Measurements from ENCODE around the gene TBC1D8B. TPM values are rescaled to one million over a fixed set of nuclear protein-coding genes. Genes with fewer than 3 reads are reported as not detected.

Gene TBC1D8B
- total and polyA plus RNA-seq, 2 of the 8 experiments (the other 6 are each of a cell fraction or from before 2014, with no cell fraction given), result 0.91 to 8.4 TPM

- no peaks in the 10 kb centered on the region for H3K4me1 ChIP-seq (replicated peaks in 1 of 4; ENCODE audit: control insufficient read depth in 3 of 4, insufficient read depth in 4 of 4, low read length in 3 of 4)
- ChIA-PET CTCF (ENCODE audit: partially characterized antibody) (interaction anchor here (0.6 to 2.9 kb wide), 11 partner anchors 9 to 56 kb away, joined by 3 to 14 read pairs (median 4); no protein-coding TSS in a partner anchor), POLR2A (ENCODE audit: partially characterized antibody) (no interaction called here)
- no peak overlapping the region for H2BK20ac ChIP-seq (ENCODE audit: low read length)
- H4K5ac ChIP-seq (ENCODE audit: insufficient read length, low read depth, low read length), result no peak overlapping the region
- no peaks in the 10 kb centered on the region for H3K23me2 ChIP-seq (ENCODE audit: low read depth, low read length)
- H2BK12ac ChIP-seq (ENCODE audit: low read depth, low read length), result no peak overlapping the region
- H2AK5ac ChIP-seq (ENCODE audit: low read depth, low read length), result no peak overlapping the region
- H3K4me3 ChIP-seq (ENCODE audit: extremely low read depth in 1 of 4, insufficient read depth in 2 of 4, low read depth in 3 of 4, low read length in 4 of 4), result no peak overlapping the region
- H3K9ac ChIP-seq (replicated peaks in 1 of 4; ENCODE audit: extremely low read depth in 1 of 4, low read depth in 3 of 4, low read length in 3 of 4), result no peak overlapping the region
- H4K91ac ChIP-seq (replicated peaks; ENCODE audit: insufficient read length, low read length), result no peak overlapping the region
- H4K8ac ChIP-seq (ENCODE audit: extremely low read depth, insufficient read depth, low read length), result no peak overlapping the region
- DNase-seq (ENCODE audit: low read depth in 1 of 2, low spot score in 2 of 2) (peak; percentile 15 to 58), FAIRE-seq (peak; percentile 97)
- H3K9me3 ChIP-seq (ENCODE audit: insufficient read depth in 2 of 2, low read depth in 1 of 2, low read length in 1 of 2), result no peaks in the 10 kb centered on the region
- no peak overlapping the region for H2BK15ac ChIP-seq (ENCODE audit: low read length)
- no peaks in the 10 kb centered on the region for H4K20me1 ChIP-seq (replicated peaks in 1 of 2; ENCODE audit: control insufficient read depth in 1 of 2, insufficient read depth in 2 of 2, low read length in 2 of 2)
- H3K79me2 ChIP-seq (ENCODE audit: control insufficient read depth in 1 of 2, insufficient read depth in 2 of 2, low read length in 2 of 2), result no peaks in the 10 kb centered on the region
- H3K36me3 ChIP-seq (ENCODE audit: control insufficient read depth in 2 of 4, insufficient read depth in 4 of 4, low read length in 3 of 4), result no peaks in the 10 kb centered on the region
- H3K23ac ChIP-seq (ENCODE audit: insufficient read length), result no peak overlapping the region
- no peak overlapping the region for H3K4ac ChIP-seq (replicated peaks; ENCODE audit: insufficient read length, low read depth, low read length)
- H3K14ac ChIP-seq (ENCODE audit: insufficient read length), result no peak overlapping the region
- no peak overlapping the region for H3K18ac ChIP-seq (ENCODE audit: extremely low read depth, low read length)
- no peaks in the 10 kb centered on the region for H3K79me1 ChIP-seq (ENCODE audit: low read depth, low read length)
- no peak overlapping the region for H3K56ac ChIP-seq (replicated peaks; ENCODE audit: insufficient read length, low read depth, low read length)
- WGBS, 2 experiments (ENCODE audit: extremely low coverage in 1 of 2, insufficient coverage in 1 of 2, insufficient read length in 1 of 2, insufficient replicate concordance in 2 of 2, low coverage in 1 of 2, low lambda C conversion rate in 2 of 2, missing lambda C conversion rate in 1 of 2), result 37% methylated on average over 11 of the region's 13 CpGs; no CpG with 5 or more reads in 1 of the 2 experiments
- no peak overlapping the region for H3K27ac ChIP-seq (ENCODE audit: low read depth, low read length)
- no peak overlapping the region for H2BK120ac ChIP-seq (replicated peaks; ENCODE audit: low read depth, low read length)
- no peak overlapping the region for H3K4me2 ChIP-seq (ENCODE audit: insufficient read depth in 1 of 2, low read depth in 2 of 2, low read length in 2 of 2)
- no peak overlapping the region for H2AFZ ChIP-seq (ENCODE audit: low read length)
- no peaks in the 10 kb centered on the region for H3K27me3 ChIP-seq (replicated peaks in 1 of 4; ENCODE audit: control insufficient read depth in 3 of 4, extremely low read depth in 1 of 4, insufficient read depth in 3 of 4, low read length in 3 of 4)
- no peak overlapping the region for H2BK5ac ChIP-seq (ENCODE audit: low read depth, low read length)
- TF ChIP-seq SP1 (IDR thresholded peaks at IDR 0.05; ENCODE audit: low read depth, low read length), result no peak
- TF ChIP-seq RAD21 (IDR thresholded peaks at IDR 0.05 in 1 of 2, conservative IDR thresholded peaks at IDR 0.05 in 1 of 2; ENCODE audit: low read depth in 2 of 2, low read length in 2 of 2), result peak in 1 of 2 experiments; percentile 41; a peak in 2 of 4 replicates
- TF ChIP-seq TAF7 (optimal IDR thresholded peaks at IDR 0.05; ENCODE audit: borderline replicate concordance, low read depth, low read length), result no peak
- no peak for TF ChIP-seq FOSL1 (IDR thresholded peaks at IDR 0.05; ENCODE audit: insufficient read depth, low read depth, low read length)
- no peak for TF ChIP-seq NRF1 (IDR thresholded peaks at IDR 0.05; ENCODE audit: low read depth, low read length)
- no peak for TF ChIP-seq ATF3 (IDR thresholded peaks at IDR 0.05; ENCODE audit: insufficient read depth, low read depth, low read length)
- no peak for TF ChIP-seq ASH2L (IDR thresholded peaks at IDR 0.05; ENCODE audit: low read length)
- peak; percentile 13 to 69 (median 53) for TF ChIP-seq CTCF (IDR thresholded peaks at IDR 0.05; ENCODE audit: control extremely low read depth in 1 of 3, insufficient read depth in 1 of 3, low read depth in 1 of 3, low read length in 3 of 3)
- no peak for TF ChIP-seq TCF12 (IDR thresholded peaks at IDR 0.05; ENCODE audit: low read depth, low read length)
These were observed 60.7 kb downstream of the TBC1D8B start for GRCh38 chrX:106862972-106863688.

Data from H1 (cell line).